Aorta (tissue), 5 donors: Measurements from ENCODE around the gene SHISA6. TPM values are rescaled to one million over a fixed set of nuclear protein-coding genes. Genes with fewer than 3 reads are reported as not detected.
"Not testable (repeated sequence)": the region's sequence is repeated elsewhere in the genome, so short reads cannot be mapped to it uniquely, and the experiment has no call there.

Experiments
- ATAC-seq: fragments of 200-7000 bp; cut with Tn5 transposase; one replicate; pipeline ENCODE4 v1.9.1; 2022; ENCODE audit warnings: moderate library complexity; ENCODE audit not compliant: low FRiP score
- DNase-seq, 2 donors: peaks; one replicate each; pipeline ENCODE4 v3.0.0-alpha.2; 2020
- H3K27ac ChIP-seq, 2 donors: one replicate each; pipeline ENCODE4 v1.5.1; 2013; ENCODE audit warnings: low read length in 2 of 2, mild to moderate bottlenecking in 2 of 2, moderate library complexity in 2 of 2, control low read depth in 1 of 2, inconsistent platforms in 1 of 2, low read depth in 1 of 2
- H3K27me3 ChIP-seq, 2 donors: one replicate each; pipeline ENCODE4 v1.6.1; 2013; ENCODE audit warnings: control low read depth in 1 of 2, low read length in 1 of 2, mild to moderate bottlenecking in 1 of 2, moderate library complexity in 1 of 2; ENCODE audit not compliant: insufficient read depth in 2 of 2, control insufficient read depth in 1 of 2
- H3K36me3 ChIP-seq, 2 donors: one replicate each; pipeline ENCODE4 v1.6.1; 2013; ENCODE audit warnings: control low read depth in 1 of 2, low read length in 1 of 2, mild to moderate bottlenecking in 1 of 2; ENCODE audit not compliant: insufficient read depth in 2 of 2, control insufficient read depth in 1 of 2
- H3K4me1 ChIP-seq, 2 donors: one replicate each; pipeline ENCODE4 v1.6.1; 2013; ENCODE audit warnings: low read length in 2 of 2, control low read depth in 1 of 2, mild to moderate bottlenecking in 1 of 2, moderate library complexity in 1 of 2; ENCODE audit not compliant: insufficient read depth in 2 of 2, control insufficient read depth in 1 of 2
- H3K4me3 ChIP-seq, 2 donors: one replicate each; pipeline ENCODE4 v1.5.1; 2013; ENCODE audit warnings: low read length in 2 of 2, control low read depth in 1 of 2, mild to moderate bottlenecking in 1 of 2
- H3K9me3 ChIP-seq: one replicate; pipeline ENCODE4 v1.6.1; 2013; ENCODE audit warnings: mild to moderate bottlenecking, low read length; ENCODE audit not compliant: control insufficient read depth
- WGBS, 2 donors: extraction: QIAGEN DNeasy Blood & Tissue Kit; methylation state at CpG; one replicate each; pipeline ENCODE4 v1.1.7; 2013; 5-methylcytosine and 5-hydroxymethylcytosine counted together
- intact Hi-C, 2 donors: fragments of 100-400 bp; cut with DNase I; formaldehyde crosslinking; loops; one replicate each; pipeline versions ENCODE4 v1.14.2 to v1.15.0; 2022
- polyA plus RNA-seq, 2 donors: library from polyadenylated mRNA; stranded (reverse); fragments of 200-250 nt; gene quantifications; one replicate each; pipeline ENCODE4 v1.2.3, GENCODE V29; 2013
- total RNA-seq, 2 donors: library from RNA; stranded (reverse); fragmentation: NEBNext Ultra II Directional; extraction: Animal tissue kit (Norgen Biotek cat#: 25700); gene quantifications; one replicate each; pipeline ENCODE4 v1.2.1, GENCODE V29; 2021
- donor health status: healthy with polysubstance abuse.
- donor health status: Bipolar disorder and iron deficiency.
- donor health status: DM: no; HTN: no; CAD: no.
- donor health status: DM: no; HTN: no; CAD: no.
- donor health status: DM: yes; HTN: yes; CAD: no.

Gene SHISA6
- total and polyA plus RNA-seq, 4 donors = 0.13 to 0.48 TPM; not detected in 2

GRCh38 chr17:11303773-11304394 is 62.9 kb downstream of the SHISA6 start:
- Histone ChIP-seq H3K4me1 (no peaks in the 10 kb centered on the region), H3K4me3 (no peak overlapping the region), H3K9me3 (peaks cover 3% of the 10 kb centered on the region), H3K27ac (no peak overlapping the region), H3K27me3 (no peaks in the 10 kb centered on the region), H3K36me3 (no peaks in the 10 kb centered on the region)
- intact Hi-C loops = no loop called here
- WGBS, 2 donors = 80 to 86% methylated on average over 12 of the region's 12 CpGs
- no peak for DNase-seq
- ATAC-seq = no peak

GRCh38 chr17:11304568-11304967 is 63.6 kb downstream of the SHISA6 start:
- intact Hi-C loops = no loop called here
- Histone ChIP-seq H3K9me3 (peaks cover 3% of the 10 kb centered on the region), H3K4me3 (no peak overlapping the region), H3K4me1 (no peaks in the 10 kb centered on the region), H3K27ac (no peak overlapping the region), H3K36me3 (no peaks in the 10 kb centered on the region), H3K27me3 (no peaks in the 10 kb centered on the region)
- no peak for DNase-seq
- WGBS, 2 donors = 65 to 73% methylated on average over 7 of the region's 7 CpGs
- no peak for ATAC-seq

GRCh38 chr17:11305524-11305923 is 64.5 kb downstream of the SHISA6 start:
- WGBS, 2 donors = 91 to 92% methylated on average over 9 of the region's 9 CpGs
- no peak for ATAC-seq

GRCh38 chr17:11308531-11308930 is 67.5 kb downstream of the SHISA6 start:
- no peaks in the 10 kb centered on the region for H3K36me3 ChIP-seq
- no peaks in the 10 kb centered on the region for H3K27me3 ChIP-seq
- no peaks in the 10 kb centered on the region for H3K4me1 ChIP-seq
- H3K9me3 ChIP-seq = peaks cover 5% of the 10 kb centered on the region
- ATAC-seq = no peak
- no peak overlapping the region for H3K4me3 ChIP-seq
- no peak overlapping the region for H3K27ac ChIP-seq
- WGBS, 2 donors = 51 to 56% methylated on average over 7 of the region's 7 CpGs
- DNase-seq = no peak
- intact Hi-C loops = no loop called here

More at GRCh38 chr17:11305524-11305923, 64.5 kb downstream of the SHISA6 start:
- Histone ChIP-seq H3K36me3 (no peaks in the 10 kb centered on the region), H3K9me3 (peaks cover 5% of the 10 kb centered on the region), H3K4me3 (no peak overlapping the region), H3K4me1 (no peaks in the 10 kb centered on the region), H3K27ac (no peak overlapping the region), H3K27me3 (no peaks in the 10 kb centered on the region)
- no peak for DNase-seq
- intact Hi-C loops = no loop called here

GRCh38 chr17:11309033-11309432 is 68.0 kb downstream of the SHISA6 start:
- no peaks in the 10 kb centered on the region for H3K36me3 ChIP-seq
- ATAC-seq (no peak), DNase-seq (no peak)
- H3K27ac ChIP-seq = no peak overlapping the region
- no peaks in the 10 kb centered on the region for H3K4me1 ChIP-seq
- intact Hi-C loops = no loop called here
- peaks cover 5% of the 10 kb centered on the region for H3K9me3 ChIP-seq
- 74% methylated on average over 3 of the region's 3 CpGs for WGBS, 2 donors
- H3K4me3 ChIP-seq = no peak overlapping the region
- no peaks in the 10 kb centered on the region for H3K27me3 ChIP-seq

- intact Hi-C loops = no loop called here
- Histone ChIP-seq H3K36me3 (no peaks in the 10 kb centered on the region), H3K27ac (no peak overlapping the region), H3K27me3 (no peaks in the 10 kb centered on the region), H3K4me3 (no peak overlapping the region), H3K4me1 (no peaks in the 10 kb centered on the region), H3K9me3 (peaks cover 5% of the 10 kb centered on the region)
- DNase-seq (no peak), ATAC-seq (no peak)
Measured at GRCh38 chr17:11309850-11310249, 68.8 kb downstream of the SHISA6 start.

GRCh38 chr17:11316451-11316850 is 75.4 kb downstream of the SHISA6 start:
- DNase-seq, intact Hi-C loops: not testable (repeated sequence)
- WGBS, 2 donors = 79 to 82% methylated on average over 10 to 11 of the region's 11 CpGs

GRCh38 chr17:11318207-11318606 is 77.2 kb downstream of the SHISA6 start:
- Histone ChIP-seq H3K36me3 (no peaks in the 10 kb centered on the region), H3K27me3 (no peaks in the 10 kb centered on the region), H3K27ac (no peak overlapping the region), H3K9me3 (no peaks in the 10 kb centered on the region), H3K4me1 (no peaks in the 10 kb centered on the region), H3K4me3 (no peak overlapping the region)
- DNase-seq = no peak
- WGBS, 2 donors = 76 to 81% methylated on average over 5 of the region's 5 CpGs
- intact Hi-C loops = no loop called here
- ATAC-seq = no peak

More at GRCh38 chr17:11316451-11316850, 75.4 kb downstream of the SHISA6 start:
- not testable (repeated sequence) for H3K4me3 ChIP-seq, H3K9me3 ChIP-seq, H3K4me1 ChIP-seq, H3K36me3 ChIP-seq, H3K27me3 ChIP-seq, H3K27ac ChIP-seq, ATAC-seq

- H3K4me3 ChIP-seq = no peak overlapping the region
- H3K9me3 ChIP-seq = no peaks in the 10 kb centered on the region
- no peak overlapping the region for H3K27ac ChIP-seq
- no peak for ATAC-seq
- 22 to 26% methylated on average over 3 of the region's 3 CpGs for WGBS, 2 donors
- no peak for DNase-seq
- no peaks in the 10 kb centered on the region for H3K27me3 ChIP-seq
- no peaks in the 10 kb centered on the region for H3K36me3 ChIP-seq
- intact Hi-C loops = no loop called here
- H3K4me1 ChIP-seq = no peaks in the 10 kb centered on the region
Measured at GRCh38 chr17:11319894-11320293, 78.9 kb downstream of the SHISA6 start.
